HEK293T (cell line): ENCODE measurements around the gene APMAP.

Experiments
- CTCF ChIA-PET: fragments of 350-600 bp; formaldehyde crosslinking; extraction: SDS; loops from one replicate; lab custom pipeline; 2021; ENCODE audit warnings: antibody characterized with exemption, inconsistent platforms; lab: Yijun Ruan, JAX
- POLR2A ChIA-PET: fragments of 350-600 bp; formaldehyde crosslinking; extraction: SDS; loops from one replicate; lab custom pipeline; 2020; ENCODE audit warnings: antibody characterized with exemption, inconsistent platforms; lab: Yijun Ruan, JAX
- DNase-seq: peaks from one replicate; pipeline ENCODE4 v3.0.0; 2012; ENCODE audit warnings: mixed read lengths; ENCODE audit errors: extremely low spot score
- ARNT ChIP-seq: fragments of 450-650 bp; IDR thresholded peaks from 2 replicates; pipeline ENCODE4 v1.6.1; 2017; ENCODE audit warnings: mild to moderate bottlenecking
- CTBP1 ChIP-seq: fragments of 450-650 bp; IDR thresholded peaks from 2 replicates; pipeline ENCODE4 v1.6.1; 2016; ENCODE audit warnings: borderline replicate concordance
- ELF4 ChIP-seq: fragments of 450-650 bp; IDR thresholded peaks from 2 replicates; pipeline ENCODE4 v1.6.1; 2017; ENCODE audit warnings: antibody characterized with exemption
- FOXA1 ChIP-seq: fragments of 450-650 bp; IDR thresholded peaks from 2 replicates; pipeline ENCODE4 v1.6.1; 2016; ENCODE audit warnings: mild to moderate bottlenecking
- FOXK2 ChIP-seq: fragments of 450-650 bp; IDR thresholded peaks from 2 replicates; pipeline ENCODE4 v1.6.1; 2016; ENCODE audit warnings: mild to moderate bottlenecking
- HDGF ChIP-seq: fragments of 450-650 bp; IDR thresholded peaks from 2 replicates; pipeline ENCODE4 v1.6.1; 2017; ENCODE audit warnings: antibody characterized with exemption, borderline replicate concordance
- L3MBTL2 ChIP-seq: fragments of 450-650 bp; conservative IDR thresholded peaks from 2 replicates; pipeline ENCODE4 v1.6.1; 2016; ENCODE audit warnings: mild to moderate bottlenecking
- LEF1 ChIP-seq: fragments of 450-650 bp; IDR thresholded peaks from 2 replicates; pipeline ENCODE4 v1.6.1; 2017; ENCODE audit warnings: mild to moderate bottlenecking, borderline replicate concordance
- NFRKB ChIP-seq: fragments of 450-650 bp; IDR thresholded peaks from 2 replicates; pipeline ENCODE4 v1.6.1; 2016; ENCODE audit warnings: mild to moderate bottlenecking, moderate library complexity
- SP1 ChIP-seq: fragments of 450-650 bp; IDR thresholded peaks from 2 replicates; pipeline ENCODE4 v1.6.1; 2017
- TARDBP ChIP-seq: fragments of 450-650 bp; IDR thresholded peaks from 2 replicates; pipeline ENCODE4 v1.6.1; 2016
- ZNF384 ChIP-seq: fragments of 450-650 bp; IDR thresholded peaks from 2 replicates; pipeline ENCODE4 v1.6.1; 2016

Gene APMAP

DNA sequence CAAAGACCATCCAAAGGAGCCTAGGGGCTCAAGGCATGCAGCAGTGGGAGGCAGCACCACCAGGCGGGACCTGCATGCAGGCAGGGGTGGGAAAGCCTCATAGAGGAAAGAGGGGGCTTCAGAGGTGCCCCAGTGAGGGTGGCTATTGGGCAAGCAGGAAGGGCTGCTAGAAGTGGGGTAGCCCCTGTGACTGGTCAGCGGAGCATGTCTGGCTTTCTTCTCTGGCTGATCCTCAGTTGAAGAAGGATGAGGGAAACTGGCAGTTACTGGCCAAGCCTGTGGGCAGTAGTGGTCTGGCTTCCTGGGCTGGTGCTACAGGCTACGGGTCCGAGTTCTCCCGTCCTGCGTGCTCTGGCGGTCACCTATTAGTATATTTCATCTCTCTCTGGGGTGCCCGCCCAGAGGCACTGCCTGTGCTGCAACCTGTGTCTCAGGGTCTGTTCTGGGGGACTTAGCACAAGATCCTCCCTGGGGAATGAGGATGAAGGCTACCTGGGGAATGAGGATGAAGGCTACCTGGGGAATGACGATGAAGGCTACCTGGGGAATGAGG is 79.4 kb downstream of the APMAP start:
- TF ChIP-seq FOXK2 (no peak), ELF4 (no peak), TARDBP (no peak), SP1 (no peak), FOXA1 (no peak), CTBP1 (no peak), L3MBTL2 (no peak), HDGF (no peak), ARNT (no peak), NFRKB (no peak), ZNF384 (no peak), LEF1 (no peak)
- no peak for DNase-seq
- CTCF ChIA-PET = no interaction called here
- POLR2A ChIA-PET = no interaction called here
